HG03135 (cell line): Measurements from ENCODE around the gene GAP43.

ENCODE experiments used
- ATAC-seq: cut with Tn5 transposase; IDR thresholded peaks from one replicate; pipeline ENCODE4 v1.9.1; 2021; ENCODE audit warnings: mild to moderate bottlenecking, moderate library complexity; ENCODE audit not compliant: unreplicated experiment

The GAP43 gene

DNA sequence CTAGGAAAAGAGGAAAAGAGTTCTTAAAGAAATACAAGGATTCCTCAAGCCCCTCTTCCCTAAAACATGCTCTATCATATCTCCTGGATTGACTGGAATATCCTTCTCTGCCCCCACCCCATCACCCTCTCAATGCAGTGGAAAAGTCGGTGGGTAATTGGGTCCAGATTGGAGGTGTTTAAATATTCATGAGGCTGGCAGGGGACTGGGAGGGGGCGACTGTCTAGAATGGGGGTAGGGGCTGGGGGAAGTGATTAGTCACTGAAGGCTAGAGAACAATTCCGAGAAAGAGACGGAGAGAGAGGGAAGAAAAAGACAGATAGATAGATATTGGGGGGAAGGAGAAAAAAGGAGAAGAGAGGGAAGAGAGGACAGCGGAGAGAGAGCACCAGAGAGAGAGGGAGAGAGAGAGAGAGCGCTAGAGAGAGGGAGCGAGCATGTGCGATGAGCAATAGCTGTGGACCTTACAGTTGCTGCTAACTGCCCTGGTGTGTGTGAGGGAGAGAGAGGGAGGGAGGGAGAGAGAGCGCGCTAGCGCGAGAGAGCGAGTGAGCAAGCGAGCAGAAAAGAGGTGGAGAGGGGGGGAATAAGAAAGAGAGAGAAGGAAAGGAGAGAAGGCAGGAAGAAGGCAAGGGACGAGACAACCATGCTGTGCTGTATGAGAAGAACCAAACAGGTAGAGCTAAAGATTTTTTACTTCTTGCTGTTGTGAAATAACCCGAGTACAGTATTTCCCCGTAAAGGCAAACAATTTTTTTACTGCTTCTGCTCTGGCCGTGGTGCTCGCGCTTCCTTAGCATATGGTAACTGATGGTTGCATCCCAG, at the start of gene GAP43:
TSS of gene GAP43 (plus strand) at position 467 of the 825 bp plus-strand sequence. CDS start at position 647, 180 bp downstream.
- ATAC-seq = no peak

GRCh38 chr3:115576325-115576875, 46.9 kb upstream of the GAP43 start:
- ATAC-seq = no peak

GRCh38 chr3:115577000-115577399, 46.3 kb upstream of the GAP43 start:
- ATAC-seq = no peak

GRCh38 chr3:115578331-115578730, 45.0 kb upstream of the GAP43 start:
- no peak for ATAC-seq

DNA sequence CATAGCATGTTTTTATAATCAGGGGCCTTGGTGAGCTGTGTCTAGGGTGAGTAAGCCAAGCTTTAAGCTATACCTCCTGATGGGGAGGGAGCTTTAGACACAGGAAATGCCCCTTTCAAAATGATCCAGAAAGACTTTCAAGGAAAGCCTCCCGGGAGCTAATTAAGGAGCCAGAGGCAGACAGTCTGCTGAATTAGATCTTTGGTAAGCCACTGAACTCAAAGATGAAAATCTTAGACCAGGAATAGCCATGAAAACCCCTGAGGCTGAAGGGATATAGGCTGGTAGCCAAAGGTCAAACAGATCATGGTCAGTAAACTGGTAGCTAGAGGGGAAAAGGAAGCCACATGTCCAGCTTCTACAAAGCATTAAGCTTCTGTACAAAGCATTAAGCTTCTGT, 42.7 kb upstream of the GAP43 start:
- no peak for ATAC-seq

DNA sequence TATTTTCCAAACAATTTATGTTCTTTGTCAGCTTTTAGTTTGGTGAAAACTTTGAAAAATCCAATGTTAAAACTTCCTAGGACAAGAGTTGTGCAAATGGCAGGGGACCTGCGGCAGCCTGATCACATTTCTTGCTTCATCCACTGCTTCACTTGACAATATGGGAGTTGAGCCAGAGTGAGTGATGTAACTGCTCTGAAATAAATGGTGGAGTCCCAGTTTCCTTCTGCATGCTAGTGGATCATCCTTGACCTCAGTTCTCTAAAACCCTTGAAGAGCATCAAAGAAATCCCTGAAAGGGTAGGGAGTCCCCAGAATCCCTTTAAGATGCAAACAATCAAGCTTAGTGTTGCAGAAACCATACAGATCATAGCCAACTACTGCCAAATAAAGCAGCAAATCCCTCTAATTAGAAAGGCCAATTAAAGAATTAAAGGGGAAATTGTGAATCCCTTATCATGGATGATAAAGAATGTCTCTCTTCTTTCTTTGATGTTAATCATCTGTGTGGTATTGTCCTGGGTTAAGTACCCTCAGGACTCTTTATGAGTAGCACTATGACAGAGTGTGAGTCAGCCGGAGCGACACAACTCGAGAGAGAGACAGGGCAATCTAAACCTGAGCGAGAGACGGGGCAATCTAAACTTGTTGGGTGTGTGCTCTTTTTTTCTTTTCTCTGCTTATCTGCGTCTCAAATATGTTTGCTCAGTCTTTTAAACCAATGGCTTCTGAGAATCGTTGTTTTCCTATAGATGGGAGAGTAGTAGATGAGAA, 41.8 kb upstream of the GAP43 start:
- no peak for ATAC-seq

GRCh38 chr3:115588201-115589115, 34.9 kb upstream of the GAP43 start:
- ATAC-seq = no peak

DNA sequence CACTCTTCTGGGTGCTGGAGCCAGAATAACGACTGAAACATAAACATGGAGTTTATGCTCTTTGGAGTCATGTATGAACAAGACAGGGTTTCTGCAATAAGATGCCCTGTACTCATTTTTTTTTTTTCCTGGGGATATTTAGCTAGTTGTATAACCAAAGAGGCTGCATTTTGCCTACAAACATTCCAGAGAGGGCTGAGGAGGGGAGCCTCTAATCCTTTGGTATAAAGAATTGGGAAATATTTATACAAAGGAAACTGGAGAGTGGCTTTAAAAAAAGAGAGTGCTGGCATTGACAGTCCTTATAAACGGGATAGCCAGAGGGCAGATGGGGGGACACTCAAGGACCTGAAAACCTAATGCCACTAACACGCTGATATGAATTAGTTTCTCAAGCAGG, 32.4 kb upstream of the GAP43 start:
- no peak for ATAC-seq

- ATAC-seq = no peak
Measured at GRCh38 chr3:115595611-115596275, 27.6 kb upstream of the GAP43 start.

GRCh38 chr3:115598216-115598615, 25.1 kb upstream of the GAP43 start:
- no peak for ATAC-seq

DNA sequence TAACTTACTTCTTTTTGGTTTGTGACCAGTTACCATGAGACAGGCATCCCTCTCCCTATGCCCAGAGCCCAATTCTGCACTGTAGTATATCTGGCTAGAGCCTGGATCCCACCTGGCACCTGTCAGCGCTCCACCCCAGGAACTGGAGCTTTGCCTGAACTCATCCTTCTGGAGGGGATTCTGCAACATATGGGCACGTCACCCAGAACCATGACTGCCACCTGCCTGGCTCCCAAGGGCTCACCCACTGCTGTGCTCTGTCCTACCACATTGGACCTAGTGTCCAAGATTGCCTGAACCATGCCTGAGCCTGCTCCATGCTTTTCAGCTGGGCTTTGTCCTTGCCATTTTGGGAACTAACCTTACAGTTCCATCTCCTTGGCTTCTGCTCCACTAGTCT, 21.1 kb upstream of the GAP43 start:
- ATAC-seq = no peak

DNA sequence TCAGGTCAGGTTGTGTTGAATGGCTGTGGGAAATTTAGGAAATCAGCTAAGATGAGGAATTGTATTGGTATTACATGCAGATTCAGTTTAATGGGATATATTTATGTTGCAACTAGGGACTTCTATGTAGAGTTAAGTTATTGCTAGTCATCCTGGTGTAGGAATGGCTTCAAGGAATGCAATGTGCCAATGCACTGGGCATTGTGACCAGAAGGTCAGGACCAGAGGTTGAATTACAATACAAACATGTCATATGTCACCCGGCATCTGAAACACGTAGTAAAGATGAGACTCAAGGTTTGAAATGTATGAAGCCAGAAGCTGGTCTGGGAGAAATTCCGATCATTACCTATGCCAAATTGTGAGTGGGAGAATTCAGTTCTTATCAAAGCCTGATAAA, 11.7 kb upstream of the GAP43 start:
- ATAC-seq = no peak

- no peak for ATAC-seq
Measured at GRCh38 chr3:115615001-115615814, 8.1 kb upstream of the GAP43 start.

DNA sequence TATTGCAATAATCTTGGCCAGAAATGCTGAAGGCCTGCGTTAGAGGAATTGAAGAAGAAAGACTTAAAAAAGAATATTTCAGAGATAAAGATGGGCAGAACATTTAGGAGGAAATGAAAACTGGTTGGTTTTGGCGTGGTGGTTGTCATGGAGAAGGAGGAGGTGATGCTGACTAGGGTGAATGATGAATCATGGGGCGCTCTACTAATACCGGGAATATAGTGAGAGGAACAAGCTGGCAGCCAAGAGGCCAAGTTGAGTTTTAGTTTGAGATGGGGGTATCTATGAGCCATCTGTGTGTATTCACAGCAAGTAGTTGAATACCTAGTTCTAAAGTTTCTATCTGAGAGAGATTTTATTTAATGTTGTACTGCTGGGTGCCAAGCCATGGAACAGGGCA, 6.8 kb upstream of the GAP43 start:
- no peak for ATAC-seq

DNA sequence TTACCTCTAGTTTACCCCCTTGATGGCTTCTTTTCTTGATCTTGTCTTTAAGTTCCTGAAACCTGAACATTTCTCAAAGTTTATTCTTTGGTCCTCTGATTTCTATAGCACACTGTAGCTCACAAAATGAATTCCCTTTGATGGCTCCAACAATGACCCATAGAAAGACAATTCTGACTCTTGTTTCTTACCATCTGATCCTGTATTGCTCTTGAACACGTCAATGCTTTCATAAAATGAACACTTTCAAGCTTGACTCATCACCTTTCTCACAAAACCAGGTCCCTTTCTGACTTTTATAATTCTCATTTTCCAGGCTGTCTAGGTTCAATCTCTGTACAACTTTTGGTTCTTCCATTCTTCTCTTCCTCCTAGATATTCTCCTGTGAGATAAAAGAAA, 5.7 kb upstream of the GAP43 start:
- no peak for ATAC-seq

- no peak for ATAC-seq
Measured at GRCh38 chr3:115624029-115624741, 875 bp downstream of the GAP43 start.

DNA sequence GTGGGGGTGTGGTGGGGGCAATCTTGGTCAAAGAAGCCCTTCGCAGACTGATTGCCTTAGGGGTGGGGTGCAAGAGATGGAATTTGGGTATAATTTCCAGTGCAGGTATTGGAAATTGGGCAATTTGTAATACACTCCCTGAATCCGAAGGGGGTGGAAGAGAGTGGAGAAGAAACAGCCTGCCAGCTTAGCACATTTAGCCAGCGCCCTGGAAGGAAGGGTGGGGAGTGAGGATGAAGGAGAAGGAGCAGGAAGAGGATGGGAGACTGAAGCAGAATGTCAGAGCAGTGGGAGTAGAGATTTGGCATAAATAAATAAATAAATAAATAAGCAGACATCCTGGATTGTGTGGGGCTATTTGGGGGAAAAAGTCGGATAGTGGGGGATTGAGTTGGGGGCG, 1.6 kb downstream of the GAP43 start:
- ATAC-seq = no peak

GRCh38 chr3:115626006-115626409, 2.7 kb downstream of the GAP43 start:
- ATAC-seq = no peak

DNA sequence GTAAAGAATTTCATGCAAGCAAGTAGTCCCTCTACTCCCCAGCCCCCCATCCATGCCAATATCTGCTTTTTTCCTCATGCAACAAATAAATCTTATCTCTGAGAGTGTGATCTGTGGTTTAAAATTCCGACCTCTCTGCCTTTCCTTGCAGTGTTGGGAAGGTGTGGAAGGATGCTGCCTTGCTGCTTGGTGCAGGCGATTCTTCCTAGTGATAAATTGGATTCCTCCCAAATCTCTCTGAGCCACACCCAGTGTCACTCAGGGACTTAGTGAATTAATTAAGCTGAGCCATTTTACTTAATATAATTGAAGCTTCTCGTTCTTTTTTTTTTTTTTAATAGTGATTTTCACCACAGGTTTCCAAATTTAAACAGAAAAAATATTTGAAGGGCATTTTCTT, 3.4 kb downstream of the GAP43 start:
- ATAC-seq = no peak
